ENCODE results near the gene S100A3. TPM values are rescaled to one million over a fixed set of nuclear protein-coding genes. Genes with fewer than 3 reads are reported as not detected.

The S100A3 gene
- total and polyA plus RNA-seq, 2 of the 8 experiments (the other 6 are each of a cell fraction or from before 2014, with no cell fraction given), result 0.26 to 0.47 TPM

- TF ChIP-seq CHD7 (IDR thresholded peaks at IDR 0.05; ENCODE audit: insufficient replicate concordance, low read length) (no peak), CTCF (IDR thresholded peaks at IDR 0.05; ENCODE audit: control extremely low read depth in 1 of 3, insufficient read depth in 1 of 3, low read depth in 1 of 3, low read length in 3 of 3) (no peak), BACH1 (IDR thresholded peaks at IDR 0.05; ENCODE audit: low read length) (no peak), SIX5 (IDR thresholded peaks at IDR 0.05; ENCODE audit: low read depth, low read length) (no peak), RXRA (IDR thresholded peaks at IDR 0.05; ENCODE audit: insufficient read depth, low read depth, low read length) (no peak), ZNF274 (IDR thresholded peaks at IDR 0.05; ENCODE audit: borderline replicate concordance, extremely low read depth, low read length) (no peak), CEBPB (IDR thresholded peaks at IDR 0.05; ENCODE audit: low read depth, low read length) (no peak)
Measured at GRCh38 chr1:153550827-153551500, 1.9 kb upstream of the S100A3 start (continued).

All from H1 (cell line).